ENCODE measurements around the gene OR10W1.

The OR10W1 gene, protein sequence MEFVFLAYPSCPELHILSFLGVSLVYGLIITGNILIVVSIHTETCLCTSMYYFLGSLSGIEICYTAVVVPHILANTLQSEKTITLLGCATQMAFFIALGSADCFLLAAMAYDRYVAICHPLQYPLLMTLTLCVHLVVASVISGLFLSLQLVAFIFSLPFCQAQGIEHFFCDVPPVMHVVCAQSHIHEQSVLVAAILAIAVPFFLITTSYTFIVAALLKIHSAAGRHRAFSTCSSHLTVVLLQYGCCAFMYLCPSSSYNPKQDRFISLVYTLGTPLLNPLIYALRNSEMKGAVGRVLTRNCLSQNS

DNA sequence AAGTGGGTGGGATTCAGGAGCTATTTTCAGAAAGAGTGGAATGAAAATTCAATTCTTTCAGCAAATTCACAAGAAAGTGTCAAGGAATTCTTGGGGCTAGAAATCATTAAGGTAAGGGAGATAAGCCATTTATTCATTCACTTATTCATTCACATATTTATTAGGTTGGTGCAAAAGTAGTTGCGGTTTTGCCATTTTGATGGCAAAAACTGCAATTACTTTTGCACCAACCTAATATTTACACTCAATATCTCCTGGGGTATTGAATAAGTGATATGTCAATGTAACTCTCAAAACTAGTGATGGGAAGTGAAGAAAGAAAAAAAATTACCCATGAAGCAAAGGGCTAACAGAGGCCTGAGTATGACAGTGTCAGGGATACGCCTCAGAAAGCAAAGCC is at the start of gene OR10W1:
Gene OR10W1, minus strand, starts transcription at position 119 of the 400 bp plus-strand sequence. CDS start 402 bp downstream, outside the sequence.
- no peak for DNase-seq (ENCODE audit: low read depth in 2 of 2)

DNA sequence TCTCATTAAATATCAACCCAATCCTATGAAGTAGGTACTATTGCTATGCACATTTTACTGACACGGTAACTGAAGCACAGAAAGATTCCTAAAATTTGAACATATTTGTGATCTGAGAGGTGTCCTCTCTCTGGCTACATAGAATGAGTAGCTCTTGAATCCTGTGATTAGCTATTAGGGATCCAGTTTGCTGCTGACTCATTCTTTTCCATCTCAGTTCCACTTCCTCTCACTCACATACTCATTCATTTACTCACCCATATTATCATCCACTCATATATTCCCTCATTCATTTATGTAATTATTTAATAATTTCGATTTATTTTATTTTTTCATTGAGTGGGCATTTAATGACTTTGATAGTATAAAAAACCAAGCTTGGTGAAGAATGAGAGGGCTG is 48.1 kb upstream of the OR10W1 start:
- DNase-seq (ENCODE audit: low read depth in 2 of 2): no peak

DNA sequence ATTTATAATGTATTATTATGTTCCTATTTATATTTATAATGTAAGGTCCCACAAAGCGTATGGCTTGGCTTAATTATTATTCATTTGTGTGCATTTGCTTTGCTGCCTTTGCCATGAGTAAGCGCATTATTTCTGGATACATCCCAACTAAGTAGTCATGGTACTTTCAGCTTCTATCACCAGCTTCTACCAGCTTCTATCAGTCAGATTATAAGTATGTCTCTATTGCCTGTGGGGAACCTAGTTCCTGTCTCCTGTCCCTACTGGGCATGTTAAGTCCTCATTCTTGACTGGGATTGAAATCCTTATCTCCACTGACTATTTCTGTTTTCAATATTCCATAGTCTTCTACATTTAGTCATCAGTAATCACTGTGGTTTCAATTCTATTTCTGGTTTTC is 33.5 kb upstream of the OR10W1 start:
- no peak for DNase-seq (ENCODE audit: low read depth in 2 of 2)

DNA sequence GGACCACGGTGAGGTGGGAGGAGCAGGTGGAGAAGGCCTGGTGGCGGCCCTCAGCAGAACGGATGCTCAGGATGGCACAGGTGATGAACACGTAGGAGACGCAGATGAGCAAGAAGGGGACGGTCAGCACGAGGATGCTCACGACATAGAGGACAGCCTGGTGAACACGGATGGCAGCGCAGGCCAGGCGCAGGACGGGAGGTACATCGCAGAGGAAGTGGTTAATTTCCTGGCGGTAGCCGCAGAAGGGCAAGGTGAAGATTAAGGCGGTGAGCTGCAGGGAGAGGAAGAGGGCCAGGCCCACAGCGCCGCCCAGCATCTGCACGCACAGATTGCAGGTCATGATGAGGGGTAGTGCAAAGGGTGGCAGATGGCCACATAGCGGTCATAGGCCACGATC is 24.0 kb upstream of the OR10W1 start:
- no peak for DNase-seq (ENCODE audit: low read depth in 2 of 2)

DNA sequence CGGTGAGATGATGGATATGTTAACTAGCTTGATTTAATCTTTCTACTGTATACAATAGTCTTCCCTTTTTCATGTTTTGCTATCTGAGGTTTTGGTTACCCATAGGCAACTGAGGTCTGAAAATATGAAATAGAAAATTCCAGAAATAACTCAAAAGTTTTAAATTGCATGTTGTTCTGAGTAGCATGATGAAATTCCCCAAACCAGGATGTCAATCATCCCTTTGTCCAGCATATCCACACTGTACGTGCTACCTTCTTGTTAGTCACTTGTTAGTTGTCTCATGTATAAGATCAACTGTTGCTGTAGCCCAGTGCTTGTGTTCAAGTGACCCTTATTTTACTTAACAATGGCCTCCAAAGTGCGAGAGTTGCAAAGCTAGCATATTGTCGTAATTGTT is 21.2 kb upstream of the OR10W1 start:
- DNase-seq (ENCODE audit: low read depth in 2 of 2): no peak

DNA sequence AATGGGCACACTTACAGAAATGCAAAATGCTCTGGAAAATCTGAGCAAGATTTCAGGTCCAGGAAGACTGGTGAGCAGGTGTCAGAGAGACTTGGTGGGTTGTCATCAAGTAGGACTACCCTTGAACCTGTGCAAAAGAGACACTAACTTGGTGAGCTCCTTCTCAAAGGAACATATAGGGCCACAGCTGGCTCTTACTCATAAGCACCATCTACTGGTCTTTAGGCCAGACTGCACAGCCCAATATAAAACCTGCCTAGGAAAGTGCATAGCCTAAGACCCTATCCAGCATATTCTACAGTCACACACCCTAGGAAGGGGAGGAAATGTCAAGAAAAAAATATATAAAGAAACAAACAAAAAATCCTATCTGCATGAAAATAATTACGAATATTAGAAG is 18.2 kb upstream of the OR10W1 start:
- DNase-seq (ENCODE audit: low read depth in 2 of 2): no peak

DNA sequence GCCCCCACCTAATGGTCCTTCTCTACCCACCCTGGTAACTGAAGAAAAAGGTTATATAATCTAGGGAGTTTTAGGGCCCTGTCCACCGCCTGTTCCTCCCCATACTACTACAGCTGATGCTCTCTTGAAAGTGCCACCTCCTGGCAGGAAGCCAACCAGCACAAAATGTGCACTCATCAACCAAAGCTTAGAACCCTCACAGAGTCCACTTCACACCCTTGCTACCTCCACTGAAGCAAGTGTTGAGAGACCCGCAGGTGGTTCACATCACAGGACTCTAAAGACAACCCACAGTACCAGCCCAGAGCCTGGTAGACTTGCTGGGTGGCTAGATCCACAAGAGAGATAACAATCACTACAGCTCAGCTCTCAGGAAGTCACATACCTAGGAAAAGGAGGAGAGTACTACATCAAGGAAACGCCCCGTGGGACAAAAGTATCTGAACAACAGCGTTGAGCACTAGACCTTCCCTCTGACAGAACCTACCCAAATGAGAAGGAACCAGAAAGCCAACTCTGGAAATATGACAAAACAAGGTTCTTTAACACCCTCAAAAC is 17.5 kb upstream of the OR10W1 start:
- no peak for DNase-seq (ENCODE audit: low read depth in 2 of 2)

DNA sequence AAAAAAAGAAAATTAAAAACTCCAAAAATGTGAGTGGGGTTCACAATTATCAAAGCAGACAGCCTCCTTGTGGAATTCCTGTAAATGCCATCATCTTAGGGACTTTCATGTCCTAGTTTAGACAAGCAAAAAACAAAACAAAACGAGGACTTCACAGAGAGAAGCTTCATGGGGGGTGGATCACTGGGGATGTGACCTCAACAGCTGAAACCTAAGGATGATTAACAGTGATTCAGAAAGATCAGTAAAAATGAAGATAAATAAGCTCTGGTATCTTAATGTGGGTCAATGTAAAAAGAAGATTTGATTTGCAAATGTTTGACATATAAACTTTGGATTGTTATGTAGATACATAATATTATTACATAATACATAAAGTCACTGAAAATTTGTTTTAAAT is 8.1 kb upstream of the OR10W1 start:
- DNase-seq (ENCODE audit: low read depth in 2 of 2): no peak

DNA sequence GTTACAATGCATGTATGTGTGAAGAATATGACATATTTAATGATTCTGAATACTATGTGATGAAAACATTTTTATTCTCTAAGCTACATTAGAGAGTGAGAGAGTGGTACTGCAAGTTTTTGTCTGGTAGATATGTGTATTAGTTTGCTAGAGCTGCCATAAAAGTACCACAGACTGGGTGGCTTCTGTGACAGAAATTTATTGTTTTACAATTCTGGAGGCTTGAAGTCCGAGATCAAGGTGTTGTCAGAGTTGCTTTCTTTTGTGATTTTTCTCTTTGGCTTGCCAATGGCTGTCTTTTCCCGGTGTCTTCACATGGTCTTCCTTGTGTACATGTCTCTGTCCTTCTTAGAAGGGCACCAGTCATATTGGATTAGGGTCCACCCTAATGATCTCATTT is 6.9 kb upstream of the OR10W1 start:
- no peak for DNase-seq (ENCODE audit: low read depth in 2 of 2)

DNA sequence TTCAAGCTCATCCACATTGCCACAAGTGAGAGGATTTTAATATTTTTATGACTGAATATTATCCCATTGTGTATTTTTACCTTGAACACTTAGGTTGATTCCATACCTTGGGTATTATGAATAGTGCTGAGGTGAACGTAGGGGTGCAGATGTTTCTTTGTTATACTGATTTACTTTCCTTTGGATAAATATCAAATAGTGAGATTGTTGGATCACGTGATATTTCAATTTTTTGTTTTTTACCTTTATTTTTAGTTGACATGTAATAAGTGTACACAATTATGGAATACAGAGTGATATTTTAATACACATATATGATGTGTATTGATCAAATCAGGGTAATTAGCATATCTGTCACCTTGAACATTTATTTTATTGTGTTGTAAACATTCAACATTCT is 8.1 kb downstream of the OR10W1 start:
- no peak for DNase-seq (ENCODE audit: low read depth in 2 of 2)

DNA sequence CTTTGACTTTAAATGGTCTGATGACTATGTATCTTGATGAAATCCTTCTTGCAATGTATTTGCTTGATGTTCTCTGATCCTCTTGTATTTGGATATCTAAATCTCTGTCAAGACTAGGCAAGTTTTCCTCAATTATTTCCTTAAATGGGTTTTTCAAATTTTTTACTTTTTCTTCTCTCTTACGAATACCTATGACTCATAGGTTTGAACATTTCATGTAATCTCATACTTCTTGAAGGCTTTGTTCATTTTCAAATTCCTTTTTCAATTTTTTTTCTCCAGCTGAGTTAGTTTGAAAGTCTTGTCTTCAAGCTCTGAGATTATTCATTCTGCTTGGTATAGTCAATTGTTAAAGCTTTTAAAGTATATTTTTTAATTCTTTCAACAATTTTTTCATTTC is 13.1 kb downstream of the OR10W1 start:
- no peak for DNase-seq (ENCODE audit: low read depth in 2 of 2)

DNA sequence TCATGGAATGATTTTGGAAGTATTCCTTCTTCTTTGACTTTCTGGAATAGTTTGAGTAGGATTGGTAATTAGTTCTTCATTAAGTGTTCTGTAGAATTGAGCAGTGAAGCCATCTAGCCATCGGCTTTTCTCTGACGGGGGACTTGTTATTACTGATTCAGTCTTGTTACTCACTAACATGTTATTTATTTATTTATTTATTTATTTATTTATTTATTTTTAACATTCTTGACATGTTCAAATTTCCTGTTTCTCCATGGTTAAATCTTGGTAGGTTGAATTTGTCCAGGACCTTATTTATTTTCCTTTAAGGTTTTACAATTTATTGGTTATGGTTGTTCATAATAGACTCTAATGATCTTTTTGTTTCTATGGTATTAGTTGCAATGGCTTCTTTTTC is 24.1 kb downstream of the OR10W1 start:
- no peak for DNase-seq (ENCODE audit: low read depth in 2 of 2)

DNA sequence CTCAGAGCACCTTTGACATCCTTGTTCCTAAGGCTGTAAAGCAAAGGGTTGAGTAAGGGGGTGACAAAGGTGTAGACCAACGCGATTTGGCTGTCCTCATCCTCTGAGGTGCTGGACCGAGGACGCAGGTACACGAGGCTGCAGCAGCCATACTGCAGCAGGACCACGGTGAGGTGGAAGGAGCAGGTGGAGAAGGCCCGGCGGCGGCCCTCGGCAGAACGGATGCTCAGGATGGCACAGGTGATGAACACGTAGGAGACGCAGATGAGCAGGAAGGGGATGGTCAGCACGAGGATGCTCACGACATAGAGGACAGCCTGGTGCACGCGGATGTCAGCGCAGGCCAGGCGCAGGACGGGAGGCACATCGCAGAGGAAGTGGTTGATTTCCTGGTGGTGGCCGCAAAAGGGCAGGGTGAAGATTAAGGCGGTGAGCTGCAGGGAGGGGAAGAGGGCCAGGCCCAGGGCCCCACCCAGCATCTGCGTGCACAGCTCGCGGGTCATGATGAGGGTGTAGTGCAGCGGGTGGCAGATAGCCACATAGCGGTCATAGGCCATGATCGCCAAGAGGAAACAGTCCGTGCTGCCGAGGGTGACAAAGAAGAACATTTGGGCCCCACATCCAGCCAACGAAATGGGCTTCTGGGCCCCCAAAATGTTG is 40.0 kb downstream of the OR10W1 start:
- DNase-seq (ENCODE audit: low read depth in 2 of 2): no peak

DNA sequence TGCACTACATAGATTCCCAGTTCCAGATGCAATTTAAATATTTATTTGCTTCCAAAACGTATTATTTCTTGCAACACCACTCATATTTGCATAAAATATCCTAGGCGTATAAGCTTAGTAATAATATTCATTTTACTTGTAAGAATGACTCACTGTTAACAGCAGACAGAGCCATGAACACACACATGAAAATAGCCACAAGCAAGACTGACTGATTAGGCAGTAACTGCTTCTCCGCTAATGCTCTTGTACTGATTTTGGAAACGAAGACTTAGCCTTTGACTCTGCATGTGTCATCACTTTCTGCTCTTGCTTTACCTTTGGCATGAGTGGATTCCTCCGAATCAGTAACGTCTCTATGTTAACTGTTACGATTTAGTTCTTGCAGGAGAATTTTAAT is 45.3 kb downstream of the OR10W1 start:
- DNase-seq (ENCODE audit: low read depth in 2 of 2): no peak
